Measurements from ENCODE around the gene GOLPH3.
"Not testable (repeated sequence)": the region's sequence is repeated elsewhere in the genome, so short reads cannot be mapped to it uniquely, and the experiment has no call there.

The GOLPH3 gene

DNA sequence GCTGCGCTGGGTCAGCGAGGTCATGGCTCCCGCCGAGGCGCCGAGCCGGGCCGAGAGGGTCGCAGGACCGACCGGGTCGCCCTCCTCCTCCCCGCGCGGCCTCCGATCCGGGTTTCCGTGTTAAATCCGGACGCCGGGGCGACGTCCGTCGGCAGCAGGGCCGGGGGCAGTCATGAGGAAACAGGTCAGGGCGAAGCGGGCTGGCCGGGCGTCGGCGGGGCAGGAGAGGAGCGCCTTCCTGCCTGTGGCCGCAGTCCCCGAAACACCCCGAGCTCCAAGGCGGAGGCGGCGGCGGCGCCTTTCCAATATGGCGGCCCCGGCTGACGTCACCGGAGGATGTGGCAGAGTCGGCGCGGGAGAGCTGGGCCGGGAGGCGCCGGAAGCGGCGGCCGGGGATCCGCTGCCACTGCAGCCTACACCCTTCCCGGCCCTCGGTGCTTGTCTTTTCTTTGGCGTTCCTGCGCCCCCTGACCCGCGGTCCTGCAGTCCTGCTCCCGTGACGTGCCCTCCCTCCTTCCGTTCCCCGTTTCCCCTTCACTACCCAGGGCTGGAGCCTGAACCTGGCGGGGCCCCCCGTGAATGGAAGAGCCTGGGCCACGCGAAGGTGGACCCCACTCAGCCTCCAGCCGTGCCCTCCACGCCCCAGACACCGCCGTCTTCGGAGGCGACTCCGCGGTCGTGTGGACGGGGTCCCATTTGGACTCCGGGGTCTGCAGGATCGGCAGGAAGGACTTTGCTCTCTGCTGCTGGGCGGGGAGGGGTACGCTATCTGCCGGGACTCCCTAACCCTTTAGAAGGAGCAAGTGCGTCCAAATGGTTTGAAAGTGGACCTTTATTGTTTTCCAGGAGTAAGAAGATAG lies at the start of gene GOLPH3:
Gene GOLPH3, minus strand, starts transcription at position 309 of the 860 bp plus-strand sequence. Its CDS starts 285 bp downstream, at position 24.
- peak; percentile 85 for DNase-seq

DNA sequence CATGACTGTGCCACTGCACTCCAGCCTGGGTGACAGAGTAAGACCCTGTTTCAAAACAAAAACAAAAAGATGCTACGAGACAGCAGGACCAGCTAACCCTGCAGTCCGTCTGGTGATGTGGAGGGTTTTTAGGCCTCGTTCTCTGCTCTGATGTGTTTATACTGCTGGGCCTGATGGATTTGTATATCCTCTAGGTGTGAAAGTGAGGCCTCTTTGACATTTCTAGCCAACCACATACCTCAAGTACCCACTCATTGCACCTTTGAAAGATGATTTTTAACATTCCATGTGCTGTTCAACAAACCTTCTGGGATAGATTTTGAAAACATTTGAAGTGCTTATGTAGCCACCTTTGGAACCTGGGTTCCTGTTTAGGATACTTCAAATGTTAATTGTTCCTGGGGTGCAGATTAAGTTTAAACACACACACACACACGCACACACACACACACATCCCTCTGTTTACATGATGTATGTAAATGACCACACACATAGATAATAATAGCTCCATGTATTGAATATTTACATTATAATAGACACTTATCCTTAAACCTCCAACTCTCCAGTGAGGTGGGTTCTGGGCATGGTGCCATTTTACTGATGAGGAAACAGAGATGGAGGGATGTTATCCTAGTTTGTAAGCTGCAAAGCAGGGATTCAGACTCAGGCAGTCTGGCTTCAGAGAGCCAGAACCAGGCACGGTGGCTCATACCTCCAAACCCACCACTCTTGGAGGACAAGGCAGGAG lies 48.8 kb upstream of the GOLPH3 start:
- DNase-seq: no peak

DNA sequence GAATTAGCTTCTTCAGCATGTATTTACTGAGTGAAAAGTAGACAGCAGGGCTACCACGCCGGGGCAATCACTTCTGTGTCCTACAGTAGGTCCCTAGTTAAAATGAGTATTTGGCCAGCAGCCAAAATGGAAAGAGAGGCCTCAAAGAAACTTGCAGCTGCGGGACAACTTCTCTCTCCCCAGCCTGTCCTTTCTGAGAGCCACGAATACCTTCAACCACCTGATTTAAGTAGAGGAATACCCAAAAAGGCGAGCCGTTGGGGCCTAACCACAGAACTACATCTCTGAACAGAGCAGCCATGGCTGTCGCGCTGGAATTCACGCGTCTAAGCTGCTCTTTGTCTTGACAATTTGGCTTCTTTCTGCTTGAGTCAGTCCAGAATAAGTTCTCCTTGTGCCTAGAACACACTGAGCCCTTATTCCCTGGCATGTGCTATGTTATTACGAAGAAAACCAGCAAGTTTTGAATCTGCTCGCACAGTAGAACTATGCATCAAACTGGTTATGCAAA lies 43.8 kb upstream of the GOLPH3 start:
- DNase-seq: no peak

DNA sequence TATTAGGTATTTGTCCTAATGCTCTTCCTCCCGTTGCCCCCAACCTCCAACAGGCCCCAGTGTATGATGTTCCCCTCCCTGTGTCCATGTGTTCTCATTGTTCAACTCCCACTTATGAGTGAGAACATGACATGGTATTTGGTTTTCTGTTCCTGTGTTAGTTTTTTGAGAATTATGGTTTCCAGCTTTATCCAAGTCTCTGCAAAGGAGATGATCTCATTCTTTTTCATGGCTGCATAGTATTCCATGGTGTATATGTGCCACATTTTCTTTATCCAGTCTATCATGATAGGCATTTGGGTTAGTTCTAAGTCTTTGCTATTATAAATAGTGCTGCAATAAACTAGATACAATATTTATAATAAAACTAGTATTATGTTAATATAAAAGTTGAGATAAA lies 40.2 kb upstream of the GOLPH3 start:
- not testable (repeated sequence) for DNase-seq

DNA sequence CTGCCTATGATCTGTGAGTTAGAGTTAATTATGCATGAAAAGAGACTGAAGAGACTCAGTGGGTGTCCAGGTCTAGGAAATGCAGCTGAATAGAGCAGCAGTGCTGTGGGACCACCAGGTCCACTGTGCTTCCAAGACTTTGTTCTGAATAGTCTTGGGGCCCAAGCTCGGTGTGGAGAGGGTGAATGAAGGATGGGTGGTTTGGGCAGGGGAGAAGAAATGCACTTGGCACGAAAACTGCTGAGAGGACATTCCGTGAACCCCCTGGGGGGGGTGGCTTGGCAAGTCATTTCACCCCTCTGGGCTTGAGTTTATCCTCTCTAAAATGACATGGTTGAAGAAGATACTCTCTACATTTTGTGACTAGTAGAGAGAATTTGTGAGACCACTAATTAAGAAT lies 36.0 kb upstream of the GOLPH3 start:
- DNase-seq: no peak

DNA sequence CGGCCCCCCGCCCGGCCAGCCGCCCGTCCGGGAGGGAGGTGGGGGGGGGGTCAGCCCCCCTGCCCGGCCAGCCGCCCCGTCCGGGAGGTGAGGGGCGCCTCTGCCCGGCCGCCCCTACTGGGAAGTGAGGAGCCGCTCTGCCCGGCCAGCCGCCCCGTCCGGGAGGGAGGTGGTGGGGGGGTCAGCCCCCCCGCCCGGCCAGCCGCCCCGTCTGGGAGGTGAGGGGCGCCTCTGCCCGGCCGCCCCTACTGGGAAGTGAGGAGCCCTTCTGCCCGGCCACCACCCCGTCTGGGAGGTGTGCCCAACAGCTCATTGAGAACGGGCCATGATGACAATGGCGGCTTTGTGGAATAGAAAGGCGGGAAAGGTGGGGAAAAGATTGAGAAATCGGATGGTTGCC lies 34.7 kb upstream of the GOLPH3 start:
- DNase-seq: not testable (repeated sequence)

DNA sequence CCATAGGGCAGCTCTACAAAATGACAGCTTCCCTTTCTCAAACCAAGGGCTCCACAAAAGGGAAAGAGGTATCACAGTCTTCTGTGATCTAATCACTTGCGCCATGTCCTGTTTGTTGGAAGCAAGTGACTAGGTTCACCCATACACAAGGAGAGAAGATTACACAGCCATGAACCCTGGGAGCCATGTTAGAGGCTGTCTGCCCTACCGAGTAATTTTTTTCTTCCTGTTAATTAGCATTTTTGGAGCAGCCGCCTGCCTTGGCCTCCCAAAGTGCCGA lies 33.2 kb upstream of the GOLPH3 start:
- no peak for DNase-seq

DNA sequence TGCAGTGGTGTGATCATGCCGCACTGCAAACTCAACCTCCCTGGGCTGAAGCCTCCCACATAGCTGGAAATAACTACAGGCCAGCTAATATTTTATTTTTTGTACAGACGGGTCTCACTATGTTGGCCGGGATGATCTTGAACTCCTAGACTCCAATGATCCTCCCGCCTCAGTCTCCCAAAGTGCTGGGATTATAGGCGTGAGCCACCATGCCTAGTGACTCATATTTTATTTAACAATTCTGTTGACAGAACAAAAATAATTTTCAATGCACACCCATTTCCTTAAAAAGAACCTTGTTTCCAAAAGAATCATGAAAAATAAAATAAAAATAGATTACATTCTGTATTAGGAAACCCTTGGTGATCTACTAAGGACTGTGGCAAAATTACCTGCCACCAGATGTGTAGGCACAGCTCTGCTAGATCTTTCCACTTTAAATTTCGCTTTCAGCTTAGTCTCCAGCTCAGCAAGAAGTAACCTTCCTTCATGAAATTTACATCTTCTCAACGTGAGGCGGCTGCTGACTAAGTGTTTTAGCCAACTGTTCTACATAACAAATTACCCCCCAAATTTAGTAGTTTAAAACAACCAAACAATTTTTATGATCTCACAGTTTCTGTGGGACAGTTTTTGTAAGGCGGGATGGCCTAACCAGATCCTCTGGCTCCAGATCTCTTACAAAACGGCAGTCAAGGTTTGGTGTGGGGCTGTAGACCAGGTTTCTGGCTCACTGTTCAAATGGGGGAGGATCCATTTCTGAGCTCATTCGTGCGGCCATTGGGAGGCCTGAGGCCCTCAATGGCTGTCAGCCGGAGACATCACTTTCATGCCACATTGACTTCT lies 32.6 kb upstream of the GOLPH3 start:
- no peak for DNase-seq

DNA sequence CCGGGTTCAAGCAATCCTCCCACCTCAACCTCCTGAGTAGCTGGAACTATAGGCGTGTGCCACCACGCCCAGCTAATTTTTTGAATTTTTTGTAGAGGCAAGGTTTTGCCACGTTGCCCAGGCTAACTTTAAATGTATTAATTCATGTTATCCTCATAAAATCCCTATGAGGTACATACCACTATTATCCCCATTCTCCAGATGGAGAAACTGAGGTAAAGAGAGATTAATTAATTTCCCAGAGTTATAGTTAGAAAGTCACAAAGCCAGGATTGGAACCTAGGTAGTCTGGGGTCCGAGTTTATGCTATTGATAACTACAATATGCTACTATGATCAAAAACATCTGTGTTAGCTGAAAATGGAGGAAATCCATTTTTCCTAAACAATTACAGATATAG lies 31.9 kb upstream of the GOLPH3 start:
- no peak for DNase-seq

DNA sequence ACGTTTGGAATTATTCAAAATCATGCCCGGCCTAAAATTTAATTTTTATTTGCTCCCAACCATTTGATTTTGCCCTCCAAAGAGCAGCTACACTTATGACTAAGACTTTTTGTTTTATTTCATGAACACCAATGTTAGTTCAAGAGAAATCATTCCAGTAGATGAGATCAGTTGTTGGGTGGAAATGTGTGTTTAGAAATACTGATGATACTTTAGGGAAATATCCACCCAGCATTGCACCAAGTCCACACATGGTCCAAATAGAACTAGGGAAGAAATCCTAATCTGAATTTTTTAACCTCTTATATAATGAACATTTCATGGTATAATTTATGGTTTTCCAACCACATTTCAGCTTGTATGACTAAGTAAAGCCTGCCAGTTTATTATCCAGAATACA lies 28.3 kb upstream of the GOLPH3 start:
- DNase-seq: no peak

DNA sequence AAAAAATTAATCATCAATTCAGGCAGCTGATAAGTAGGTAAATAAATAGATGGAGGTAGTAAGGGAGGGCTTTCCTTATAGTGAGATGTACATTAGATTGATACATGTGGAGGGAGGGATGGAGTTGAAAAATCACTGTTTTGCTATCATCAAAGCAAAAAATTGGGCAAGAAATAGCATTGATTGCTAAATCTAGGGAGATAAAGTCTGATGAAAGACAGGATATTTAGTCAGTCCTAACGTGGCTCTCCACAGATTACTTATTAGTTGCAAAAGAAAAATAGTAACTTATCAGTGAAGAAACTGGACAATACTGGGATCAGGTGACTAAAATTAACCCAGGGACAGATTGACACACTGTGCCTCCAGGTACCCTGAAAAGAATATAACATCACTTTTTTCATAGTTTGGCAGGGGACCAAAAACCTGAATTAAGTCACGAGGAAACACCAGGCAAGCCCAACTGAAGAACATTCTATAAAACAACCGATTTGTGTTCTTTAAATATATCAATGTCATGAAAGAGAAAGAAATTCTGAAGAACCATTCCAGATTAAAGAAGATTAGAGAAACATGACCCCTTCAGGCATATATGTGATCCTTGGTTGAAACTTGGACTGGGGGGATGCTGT lies 27.1 kb upstream of the GOLPH3 start:
- DNase-seq: no peak

DNA sequence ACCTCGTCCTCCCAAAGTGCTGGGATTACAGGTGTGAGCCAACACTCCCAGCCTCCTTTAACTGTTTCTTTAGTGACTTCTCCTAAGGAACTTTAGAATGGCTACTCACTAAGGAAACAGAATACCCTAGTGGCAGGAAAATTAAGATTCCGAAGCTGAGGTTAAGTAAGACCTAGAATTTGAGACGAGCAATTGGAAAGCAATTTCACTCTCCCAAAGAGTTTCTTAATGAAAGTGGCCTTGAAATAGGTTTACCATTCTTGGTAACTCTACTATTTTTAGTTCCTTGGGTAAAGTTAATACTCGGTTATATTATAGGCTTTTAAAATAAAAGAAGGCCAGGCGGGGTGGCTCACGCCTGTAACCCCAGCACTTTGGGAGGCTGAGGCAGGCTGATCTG lies 22.9 kb upstream of the GOLPH3 start:
- DNase-seq: no peak

DNA sequence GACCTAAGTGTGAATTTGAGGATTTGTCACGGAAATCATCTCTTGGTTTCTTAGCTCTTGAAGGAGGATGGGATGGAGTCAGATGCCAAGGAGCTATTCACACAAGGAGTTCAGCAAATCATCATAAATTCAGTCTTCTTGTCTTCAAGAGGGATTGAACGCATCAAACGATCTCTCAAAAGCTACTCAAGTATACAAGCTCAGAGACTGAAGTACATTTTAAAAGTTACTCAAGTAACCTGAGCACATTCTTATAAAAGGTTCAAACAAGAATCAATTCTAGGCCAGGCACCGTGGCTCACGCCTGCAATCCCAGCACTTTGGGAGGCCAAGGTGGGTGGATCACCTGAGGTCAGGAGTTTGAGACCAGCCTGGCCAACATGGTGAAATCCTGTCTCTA lies 21.1 kb upstream of the GOLPH3 start:
- DNase-seq: no peak

DNA sequence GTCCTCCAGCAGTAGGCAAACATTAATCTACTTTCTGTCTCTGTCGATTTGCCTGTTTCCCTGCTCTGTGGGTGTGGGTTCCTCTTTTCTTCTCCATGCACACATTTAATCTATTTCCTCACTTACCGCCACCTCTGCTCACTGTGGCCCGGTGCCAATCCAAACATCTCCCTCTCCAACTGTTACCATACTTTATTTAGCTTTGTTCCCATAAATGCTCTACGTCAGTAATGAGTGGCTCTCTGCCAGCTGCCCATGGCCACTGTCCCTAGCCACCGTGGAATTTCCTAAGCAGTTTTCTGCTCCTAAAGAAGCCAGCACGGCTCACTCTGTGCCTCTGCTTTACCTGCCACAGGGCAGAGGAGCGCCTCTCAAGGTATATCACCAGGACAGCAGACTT lies 19.5 kb upstream of the GOLPH3 start:
- peak; percentile 83 for DNase-seq

DNA sequence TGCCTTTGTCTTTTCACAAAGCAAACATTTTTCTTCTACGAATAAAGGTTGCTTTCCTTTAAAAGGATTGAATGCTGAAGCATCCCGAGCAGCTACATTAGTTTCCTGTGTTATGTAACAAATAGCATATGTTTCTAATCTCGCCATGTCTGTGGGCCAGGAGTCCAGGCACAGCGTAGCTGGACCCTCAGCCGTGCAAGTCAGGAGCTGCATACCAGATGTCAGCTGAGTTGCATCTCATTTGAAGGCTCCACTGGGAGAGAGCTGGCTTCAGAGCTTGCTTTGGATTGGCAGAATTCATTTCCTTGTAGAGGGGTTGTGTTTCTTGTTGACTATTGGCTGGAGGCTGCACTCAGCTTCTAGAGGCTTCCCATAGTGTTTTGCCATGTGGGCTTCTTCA lies 16.0 kb upstream of the GOLPH3 start:
- no peak for DNase-seq

DNA sequence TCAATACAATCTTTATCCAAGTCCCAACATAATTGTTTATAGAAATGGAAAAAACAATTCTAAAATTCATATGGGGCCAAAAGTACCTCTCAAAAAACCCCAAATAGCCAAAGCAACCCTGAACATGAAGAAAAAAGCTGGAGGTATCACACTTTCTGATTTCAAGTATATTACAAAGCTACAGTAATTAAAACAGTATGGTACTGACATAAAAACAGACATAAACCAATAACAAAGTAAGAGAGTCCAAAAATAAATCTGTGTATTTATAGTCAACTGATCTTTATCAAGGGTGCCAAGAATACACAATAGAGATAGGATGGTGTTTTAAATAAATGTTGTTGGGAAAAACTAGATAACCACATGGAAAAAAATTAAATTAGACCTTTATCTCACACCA lies 13.6 kb upstream of the GOLPH3 start:
- DNase-seq: no peak

DNA sequence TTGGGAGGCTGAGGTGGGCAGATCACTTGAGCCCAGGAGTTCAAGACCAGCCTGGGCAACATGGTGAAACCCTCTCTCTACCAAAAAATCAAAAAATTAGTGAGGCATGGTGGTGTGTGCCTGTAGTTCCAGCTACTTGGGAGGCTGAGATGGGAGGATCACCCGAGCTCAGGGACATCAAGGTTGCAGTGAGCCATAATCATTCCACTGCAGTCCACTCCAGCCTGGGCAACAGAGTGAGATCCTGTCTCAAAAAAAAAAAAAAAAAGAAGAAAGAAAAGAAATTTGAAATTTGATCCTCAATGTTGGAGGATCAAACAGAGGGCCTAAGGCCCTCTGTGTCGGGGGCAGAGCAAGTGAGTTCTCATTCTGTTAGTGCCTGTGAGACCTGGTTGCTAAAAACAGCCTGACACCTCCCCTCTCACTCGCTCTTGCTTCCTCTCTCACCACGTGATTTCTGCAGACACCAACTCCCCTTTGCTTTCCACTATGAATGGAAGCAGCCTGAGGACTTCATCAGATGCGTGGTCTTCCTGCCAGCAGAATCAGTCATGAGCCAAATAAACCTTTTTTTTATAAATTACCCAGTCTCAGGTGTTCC lies 8.4 kb upstream of the GOLPH3 start:
- no peak for DNase-seq

DNA sequence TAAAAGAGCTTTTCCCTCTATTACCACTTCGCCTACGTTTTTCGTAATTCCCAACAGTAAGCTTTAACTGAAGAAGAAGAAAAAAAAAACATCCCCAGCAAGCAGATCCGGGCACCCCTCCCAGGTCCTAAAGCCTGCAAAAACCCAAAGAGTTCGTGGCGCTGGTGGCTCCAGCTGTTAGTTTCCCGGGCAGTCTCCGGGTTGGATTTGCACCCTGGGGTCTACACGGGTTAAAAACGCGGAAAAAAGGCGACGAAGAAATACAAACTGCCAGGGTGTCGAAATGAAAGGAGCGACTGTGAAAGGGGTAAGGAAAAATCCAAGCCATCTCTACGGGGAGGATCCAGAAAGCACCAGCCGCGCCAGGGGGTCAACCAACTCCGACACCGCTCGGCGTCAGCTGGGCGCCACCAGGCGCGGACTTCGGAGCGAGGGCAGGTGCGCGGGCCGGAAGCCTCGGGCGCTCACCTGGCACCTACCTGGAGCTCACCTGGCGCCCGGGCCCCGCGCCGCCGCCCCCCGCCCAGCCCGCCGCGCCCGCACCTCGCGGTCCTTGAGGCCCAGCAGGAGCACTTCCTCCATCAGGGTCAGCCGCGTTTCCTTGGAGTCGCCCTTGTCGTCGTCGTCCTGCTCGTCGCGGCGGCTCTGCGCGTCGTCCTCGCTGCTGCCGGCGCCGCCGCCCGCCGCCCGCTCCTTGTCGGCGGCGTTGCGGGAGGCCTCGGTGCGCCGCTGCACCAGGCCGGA lies 680 bp downstream of the GOLPH3 start:
- peak; percentile 65 for DNase-seq

DNA sequence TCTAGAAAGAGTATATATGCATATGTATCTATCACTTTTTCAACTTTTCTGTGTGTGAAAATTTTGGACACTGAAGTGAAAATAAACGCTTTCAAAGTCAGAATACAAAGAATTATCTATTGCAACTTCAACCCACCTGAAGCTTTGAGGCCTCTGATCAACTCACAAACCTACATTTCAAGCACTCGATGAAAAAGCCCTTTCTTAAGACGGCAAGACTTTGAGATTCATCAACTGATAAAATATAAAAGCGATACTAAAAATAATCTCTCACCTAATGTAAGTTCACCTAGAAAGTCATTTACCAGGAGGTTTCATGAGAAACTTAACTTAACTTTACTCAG lies 1.2 kb downstream of the GOLPH3 start:
- DNase-seq: no peak

DNA sequence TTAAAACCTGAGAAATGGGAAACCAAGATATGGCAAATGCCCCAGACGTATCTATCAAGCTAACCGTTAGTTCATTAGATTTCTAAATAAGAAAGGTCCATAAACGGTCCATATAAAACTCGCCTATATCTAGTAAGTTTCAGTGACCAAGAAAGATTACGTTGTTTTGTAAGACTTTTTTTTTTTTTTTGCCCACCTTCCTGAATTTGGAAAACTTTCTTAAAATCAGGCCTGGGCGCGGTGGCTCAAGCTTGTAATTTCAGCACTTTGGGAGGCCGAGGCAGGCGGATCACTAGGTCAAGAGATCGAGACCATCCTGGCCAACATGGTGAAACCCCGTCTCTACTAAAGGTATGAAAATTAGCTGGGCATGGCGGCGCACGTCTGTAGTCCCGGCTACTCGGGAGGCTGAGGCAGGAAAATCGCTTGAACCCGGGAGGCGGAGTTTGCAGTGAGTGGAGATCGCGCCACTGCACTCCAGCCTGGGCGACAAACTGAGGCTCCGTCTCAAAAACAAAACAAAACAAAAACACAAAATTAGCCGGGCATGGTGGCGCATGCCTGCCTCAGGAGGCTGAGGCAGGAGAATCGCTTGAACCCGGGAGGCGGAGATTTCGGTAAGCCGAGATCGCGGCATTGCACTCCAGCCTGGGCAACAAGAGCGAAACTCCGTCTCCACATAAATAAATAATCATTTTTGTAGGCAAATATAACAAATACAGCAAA lies 1.8 kb downstream of the GOLPH3 start:
- not testable (repeated sequence) for DNase-seq

Measured in NCI-H510A (cell line).